ENCODE data around the gene MOXD1. TPM values are rescaled to one million over a fixed set of nuclear protein-coding genes. Genes with fewer than 3 reads are reported as not detected.

The MOXD1 gene
- total RNA-seq, 4 donors from 2014 or later: 5.5 to 16.3 (median 8.3) TPM; not detected in 1

GRCh38 chr6:132333639-132334520 is 67.4 kb downstream of the MOXD1 start:
- in situ Hi-C loops (cut with MboI; ENCODE audit: low pct_ligation_motif_present in 1 of 4, low pct_unique_long_range_greater_than_20kb in 1 of 4, low sequenced_read_pairs in 3 of 4): no loop called here

GRCh38 chr6:132330759-132331158 is 70.5 kb downstream of the MOXD1 start:
- no peak overlapping the region for H3K27ac ChIP-seq
- H3K27me3 ChIP-seq: no peaks in the 10 kb centered on the region
- intact Hi-C loops (cut with DNase I; ENCODE audit: low total_unique reads) (no loop called here), in situ Hi-C loops (cut with MboI; ENCODE audit: low pct_ligation_motif_present in 1 of 4, low pct_unique_long_range_greater_than_20kb in 1 of 4, low sequenced_read_pairs in 3 of 4) (no loop called here)
- H3K4me1 ChIP-seq: peaks cover 0 to 5% (median 1%) of the 10 kb centered on the region in 4 donors
- no peak for DNase-seq
- no peak overlapping the region for H3K4me3 ChIP-seq
- TF ChIP-seq POLR2AphosphoS5 (IDR thresholded peaks at IDR 0.05) (no peak), CTCF (IDR thresholded peaks at IDR 0.05) (no peak), EP300 (IDR thresholded peaks at IDR 0.05; ENCODE audit: low read depth) (no peak), POLR2A (IDR thresholded peaks at IDR 0.05) (no peak)
- H3K9me3 ChIP-seq: no peaks in the 10 kb centered on the region
- WGBS, 2 donors (ENCODE audit: low coverage in 1 of 2): 67 to 72% methylated on average over 4 to 5 of the region's 5 CpGs
- H3K36me3 ChIP-seq: no peaks in the 10 kb centered on the region

More at GRCh38 chr6:132333639-132334520, 67.4 kb downstream of the MOXD1 start:
- WGBS, 2 donors (ENCODE audit: low coverage in 1 of 2): 29 to 48% methylated on average over 4 to 6 of the region's 6 CpGs
- intact Hi-C loops (cut with DNase I; ENCODE audit: low total_unique reads): no loop called here
- Histone ChIP-seq H3K27me3 (no peaks in the 10 kb centered on the region), H3K4me1 (peaks cover 0 to 5% (median 1%) of the 10 kb centered on the region in 4 donors), H3K27ac (no peak overlapping the region), H3K36me3 (no peaks in the 10 kb centered on the region), H3K4me3 (no peak overlapping the region), H3K9me3 (no peaks in the 10 kb centered on the region)
- TF ChIP-seq POLR2A (IDR thresholded peaks at IDR 0.05) (no peak), CTCF (IDR thresholded peaks at IDR 0.05) (no peak), POLR2AphosphoS5 (IDR thresholded peaks at IDR 0.05) (peak in 2 of 3 donors; percentile 25 to 45)
- peak; percentile 15 for DNase-seq

GRCh38 chr6:132322398-132322797 is 78.9 kb downstream of the MOXD1 start:
- TF ChIP-seq POLR2AphosphoS5 (IDR thresholded peaks at IDR 0.05) (no peak), POLR2A (IDR thresholded peaks at IDR 0.05) (no peak), EP300 (IDR thresholded peaks at IDR 0.05; ENCODE audit: low read depth) (no peak), CTCF (IDR thresholded peaks at IDR 0.05) (no peak)
- 62 to 74% methylated on average over 2 of the region's 2 CpGs for WGBS, 2 donors (ENCODE audit: low coverage in 1 of 2)
- no peaks in the 10 kb centered on the region for H3K27me3 ChIP-seq
- no peaks in the 10 kb centered on the region for H3K9me3 ChIP-seq
- in situ Hi-C loops (cut with MboI; ENCODE audit: low pct_ligation_motif_present in 1 of 4, low pct_unique_long_range_greater_than_20kb in 1 of 4, low sequenced_read_pairs in 3 of 4): no loop called here
- intact Hi-C loops (cut with DNase I; ENCODE audit: low total_unique reads): no loop called here
- no peak overlapping the region for H3K27ac ChIP-seq
- DNase-seq: no peak
- H3K4me1 ChIP-seq: no peaks in the 10 kb centered on the region
- H3K36me3 ChIP-seq: peaks cover 0 to 8% (median 0%) of the 10 kb centered on the region in 4 donors
- H3K4me3 ChIP-seq: no peak overlapping the region

GRCh38 chr6:132320007-132320406 is 81.3 kb downstream of the MOXD1 start:
- in situ Hi-C loops (cut with MboI; ENCODE audit: low pct_ligation_motif_present in 1 of 4, low pct_unique_long_range_greater_than_20kb in 1 of 4, low sequenced_read_pairs in 3 of 4) (no loop called here), intact Hi-C loops (cut with DNase I; ENCODE audit: low total_unique reads) (no loop called here)
- no peak for TF ChIP-seq POLR2AphosphoS5 (IDR thresholded peaks at IDR 0.05)
- no peak for TF ChIP-seq CTCF (IDR thresholded peaks at IDR 0.05)
- no peak for TF ChIP-seq POLR2A (IDR thresholded peaks at IDR 0.05)
- TF ChIP-seq EP300 (IDR thresholded peaks at IDR 0.05; ENCODE audit: low read depth): no peak
- Histone ChIP-seq H3K9me3 (peaks cover 4 to 6% of the 10 kb centered on the region in 2 donors), H3K27ac (no peak overlapping the region), H3K36me3 (peaks cover 0 to 8% (median 0%) of the 10 kb centered on the region in 4 donors), H3K4me3 (no peak overlapping the region), H3K4me1 (no peaks in the 10 kb centered on the region), H3K27me3 (no peaks in the 10 kb centered on the region)
- DNase-seq: no peak
